A673 (cell line): ENCODE measurements around the gene BORCS6.

Source experiments
- EZH2 ChIP-seq: fragments of 200-600 bp; sonication (generic); IDR thresholded peaks from 2 replicates; pipeline ENCODE4 v1.6.1; 2017; ENCODE audit warnings: borderline replicate concordance, low read depth, mild to moderate bottlenecking, mixed read lengths, antibody characterized with exemption, low read length; ENCODE audit not compliant: poor library complexity, severe bottlenecking
- TF ChIP-seq, protein P1 (sequence below): fragments of 300-800, 200-600 bp; sonication (generic); conservative IDR thresholded peaks from 2 replicates; pipeline ENCODE4 v1.5.1; 2017; ENCODE audit warnings: low read depth, mild to moderate bottlenecking, antibody characterized with exemption, low read length, moderate library complexity, mixed read lengths

- TF ChIP-seq, protein P1, sequence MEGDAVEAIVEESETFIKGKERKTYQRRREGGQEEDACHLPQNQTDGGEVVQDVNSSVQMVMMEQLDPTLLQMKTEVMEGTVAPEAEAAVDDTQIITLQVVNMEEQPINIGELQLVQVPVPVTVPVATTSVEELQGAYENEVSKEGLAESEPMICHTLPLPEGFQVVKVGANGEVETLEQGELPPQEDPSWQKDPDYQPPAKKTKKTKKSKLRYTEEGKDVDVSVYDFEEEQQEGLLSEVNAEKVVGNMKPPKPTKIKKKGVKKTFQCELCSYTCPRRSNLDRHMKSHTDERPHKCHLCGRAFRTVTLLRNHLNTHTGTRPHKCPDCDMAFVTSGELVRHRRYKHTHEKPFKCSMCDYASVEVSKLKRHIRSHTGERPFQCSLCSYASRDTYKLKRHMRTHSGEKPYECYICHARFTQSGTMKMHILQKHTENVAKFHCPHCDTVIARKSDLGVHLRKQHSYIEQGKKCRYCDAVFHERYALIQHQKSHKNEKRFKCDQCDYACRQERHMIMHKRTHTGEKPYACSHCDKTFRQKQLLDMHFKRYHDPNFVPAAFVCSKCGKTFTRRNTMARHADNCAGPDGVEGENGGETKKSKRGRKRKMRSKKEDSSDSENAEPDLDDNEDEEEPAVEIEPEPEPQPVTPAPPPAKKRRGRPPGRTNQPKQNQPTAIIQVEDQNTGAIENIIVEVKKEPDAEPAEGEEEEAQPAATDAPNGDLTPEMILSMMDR: no peak
- TF ChIP-seq EZH2: no peak
Observed at GRCh38 chr17:8189711-8190477, at the start of gene BORCS6.
